Inferior parietal cortex (tissue), 1 donor: ENCODE data around the gene SDK2.
A peak's percentile ranks its signal among the peaks of the same experiment; 100 is the strongest.

Source experiments
- DNase-seq: peaks from one replicate; pipeline ENCODE4 v3.0.0-alpha.2; 2016; ENCODE audit errors: extremely low spot score

SDK2 gene

GRCh38 chr17:73650617-73651200 lies 6.5 kb upstream of the SDK2 start:
- no peak for DNase-seq

GRCh38 chr17:73650140-73650539 lies 5.9 kb upstream of the SDK2 start:
- no peak for DNase-seq

GRCh38 chr17:73648974-73649373 lies 4.7 kb upstream of the SDK2 start:
- no peak for DNase-seq

GRCh38 chr17:73648543-73648820 lies 4.2 kb upstream of the SDK2 start:
- DNase-seq, result no peak

- no peak for DNase-seq
These were observed 3.7 kb upstream of the SDK2 start for GRCh38 chr17:73647772-73648542.

GRCh38 chr17:73647301-73647695 lies 3.1 kb upstream of the SDK2 start:
- DNase-seq, result no peak

- DNase-seq, result no peak
These were observed 2.4 kb upstream of the SDK2 start for GRCh38 chr17:73646409-73647300.

- DNase-seq, result peak; percentile 44
These were observed 1.0 kb upstream of the SDK2 start for GRCh38 chr17:73645050-73645871.

GRCh38 chr17:73643852-73644144 lies 447 bp downstream of the SDK2 start:
- DNase-seq, result no peak

- no peak for DNase-seq
These were observed 1.0 kb downstream of the SDK2 start for GRCh38 chr17:73643001-73643851.

- DNase-seq, result no peak
These were observed 1.6 kb downstream of the SDK2 start for GRCh38 chr17:73642659-73643000.

GRCh38 chr17:73641826-73642600 lies 2.2 kb downstream of the SDK2 start:
- DNase-seq, result no peak

- no peak for DNase-seq
These were observed 3.6 kb downstream of the SDK2 start for GRCh38 chr17:73640691-73641090.

GRCh38 chr17:73639932-73640331 lies 4.3 kb downstream of the SDK2 start:
- no peak for DNase-seq

GRCh38 chr17:73639322-73639721 lies 4.9 kb downstream of the SDK2 start:
- no peak for DNase-seq

GRCh38 chr17:73638556-73638955 lies 5.7 kb downstream of the SDK2 start:
- DNase-seq, result no peak

GRCh38 chr17:73637866-73638265 lies 6.4 kb downstream of the SDK2 start:
- no peak for DNase-seq

GRCh38 chr17:73635101-73635817 lies 9.0 kb downstream of the SDK2 start:
- DNase-seq, result no peak

- no peak for DNase-seq
These were observed 9.6 kb downstream of the SDK2 start for GRCh38 chr17:73634629-73635028.

GRCh38 chr17:73633736-73634135 lies 10.5 kb downstream of the SDK2 start:
- DNase-seq, result no peak
